Omental fat pad (tissue), 4 donors: ENCODE results near the gene TKTL1. TPM values are rescaled to one million over a fixed set of nuclear protein-coding genes. Genes with fewer than 3 reads are reported as not detected.

Source experiments
- ATAC-seq: fragments of 150-250 bp; one replicate; pipeline ENCODE4 v1.9.1; 2016; ENCODE audit warnings: mild to moderate bottlenecking, moderate library complexity; ENCODE audit not compliant: low FRiP score
- DNase-seq: peaks from one replicate; pipeline ENCODE4 v3.0.0-alpha.2; 2019; ENCODE audit warnings: low spot score
- total RNA-seq, 4 donors: library from RNA; depleted of rRNA; stranded (reverse); fragments of >200 nt; gene quantifications; one replicate each; pipeline ENCODE4 v1.1.0, GENCODE V29; 2016
- TF ChIP-seq, protein P1 (sequence below), 3 donors: fragments of 450-650 bp; IDR thresholded peaks; one replicate each; pipeline ENCODE4 v1.5.1; 2016 to 2017; ENCODE audit warnings: antibody characterized with exemption in 3 of 3, mild to moderate bottlenecking in 3 of 3, moderate library complexity in 2 of 3

The TKTL1 gene
- total RNA-seq, 4 donors from 2014 or later = 0.38 to 0.48 TPM; not detected in 2

DNA sequence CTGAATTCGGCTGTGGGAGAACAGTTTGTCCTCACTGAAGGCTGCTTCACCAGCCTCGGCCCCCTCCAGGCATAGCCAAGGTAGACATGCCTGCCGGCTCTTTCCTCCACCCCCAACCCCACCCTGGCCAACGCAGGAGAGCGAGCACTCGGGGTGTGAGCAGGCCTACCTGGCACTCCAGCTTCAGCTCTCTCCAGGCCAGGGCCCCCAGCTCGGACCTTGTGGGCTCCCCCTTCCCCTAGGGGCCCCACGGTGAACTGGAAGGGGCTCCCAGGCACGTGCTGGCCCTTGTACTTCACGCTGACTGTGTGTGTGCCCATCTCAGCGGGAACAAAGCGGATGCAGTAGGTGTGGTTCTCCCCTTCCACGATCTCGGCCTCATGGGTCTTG is 56.4 kb downstream of the TKTL1 start:
- DNase-seq (no peak), ATAC-seq (no peak)
- TF ChIP-seq, protein P1, sequence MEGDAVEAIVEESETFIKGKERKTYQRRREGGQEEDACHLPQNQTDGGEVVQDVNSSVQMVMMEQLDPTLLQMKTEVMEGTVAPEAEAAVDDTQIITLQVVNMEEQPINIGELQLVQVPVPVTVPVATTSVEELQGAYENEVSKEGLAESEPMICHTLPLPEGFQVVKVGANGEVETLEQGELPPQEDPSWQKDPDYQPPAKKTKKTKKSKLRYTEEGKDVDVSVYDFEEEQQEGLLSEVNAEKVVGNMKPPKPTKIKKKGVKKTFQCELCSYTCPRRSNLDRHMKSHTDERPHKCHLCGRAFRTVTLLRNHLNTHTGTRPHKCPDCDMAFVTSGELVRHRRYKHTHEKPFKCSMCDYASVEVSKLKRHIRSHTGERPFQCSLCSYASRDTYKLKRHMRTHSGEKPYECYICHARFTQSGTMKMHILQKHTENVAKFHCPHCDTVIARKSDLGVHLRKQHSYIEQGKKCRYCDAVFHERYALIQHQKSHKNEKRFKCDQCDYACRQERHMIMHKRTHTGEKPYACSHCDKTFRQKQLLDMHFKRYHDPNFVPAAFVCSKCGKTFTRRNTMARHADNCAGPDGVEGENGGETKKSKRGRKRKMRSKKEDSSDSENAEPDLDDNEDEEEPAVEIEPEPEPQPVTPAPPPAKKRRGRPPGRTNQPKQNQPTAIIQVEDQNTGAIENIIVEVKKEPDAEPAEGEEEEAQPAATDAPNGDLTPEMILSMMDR (IDR thresholded peaks at IDR 0.05) = no peak

DNA sequence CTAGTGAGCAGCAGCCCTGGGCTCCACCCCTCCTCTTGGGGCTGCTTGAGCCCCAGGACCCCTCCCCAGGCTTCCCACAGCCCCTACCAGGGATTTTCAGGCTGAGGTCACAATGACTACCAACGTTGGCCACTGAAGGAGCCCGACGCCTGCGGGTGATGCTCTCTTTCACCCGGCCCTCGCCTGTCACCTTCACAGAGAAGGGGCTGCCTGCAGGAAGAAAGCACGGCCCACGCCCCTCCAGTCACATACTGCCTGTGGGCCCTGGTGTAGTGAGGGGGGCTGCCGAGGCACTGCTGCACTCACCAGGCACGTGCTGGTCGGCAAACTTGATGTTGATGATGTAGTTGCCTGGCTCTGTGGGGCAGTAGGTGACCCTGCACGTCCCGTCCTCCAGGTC is 56.9 kb downstream of the TKTL1 start:
- no peak for ATAC-seq
- no peak for DNase-seq
- TF ChIP-seq, protein P1 (IDR thresholded peaks at IDR 0.05) = no peak

DNA sequence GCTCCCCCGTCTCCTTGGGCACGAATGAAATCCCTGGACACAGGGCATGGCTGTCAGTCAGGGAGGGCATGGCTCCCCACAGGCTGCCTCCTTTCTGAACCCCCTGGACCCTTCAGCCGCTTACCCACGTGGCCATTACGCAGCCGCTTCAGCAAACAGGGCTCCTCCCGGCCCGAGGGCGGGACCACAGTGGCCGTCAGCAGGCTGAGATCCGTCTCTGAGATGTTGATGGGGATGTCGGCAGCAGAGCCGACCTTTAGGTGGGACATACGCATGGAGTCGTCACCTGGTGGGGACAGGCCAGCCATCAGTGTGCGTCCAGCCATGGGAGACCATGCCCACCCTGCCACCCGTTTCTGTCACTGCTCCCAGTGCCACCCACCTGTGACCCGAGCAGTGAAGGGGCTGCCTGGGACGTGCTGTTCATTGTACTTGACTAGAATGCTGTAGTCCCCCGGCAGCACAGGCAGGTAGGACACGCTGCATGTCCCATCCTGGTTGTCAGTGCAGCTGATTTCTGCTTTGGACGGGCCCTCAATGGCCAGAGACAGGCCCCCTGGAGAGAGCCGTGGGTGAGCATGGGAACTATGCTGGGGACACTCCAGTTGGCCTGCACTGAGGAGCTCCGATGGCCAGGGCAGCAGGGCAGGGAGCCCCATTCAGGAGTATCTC is 57.7 kb downstream of the TKTL1 start:
- DNase-seq (no peak), ATAC-seq (no peak)
- TF ChIP-seq, protein P1 (IDR thresholded peaks at IDR 0.05) = no peak

DNA sequence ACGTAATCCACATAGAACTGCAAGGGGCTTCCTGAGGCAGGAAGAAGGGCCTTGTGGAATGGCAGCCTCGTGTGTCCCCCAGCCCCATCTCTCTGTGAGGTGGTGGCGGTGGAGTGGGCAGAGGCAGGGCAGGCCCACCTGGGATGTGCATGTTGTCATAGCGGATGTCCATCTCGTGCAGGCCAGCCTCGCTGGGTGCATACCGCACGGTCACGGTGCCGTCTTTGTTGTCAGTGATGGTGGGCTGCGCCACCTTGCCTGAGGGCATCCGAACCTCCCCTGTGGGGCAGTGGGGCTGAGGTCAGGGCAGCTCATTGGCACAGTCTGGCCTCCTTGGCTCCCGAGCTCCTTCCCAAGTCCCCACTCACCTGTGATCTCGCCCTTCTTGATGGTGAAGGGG is 58.4 kb downstream of the TKTL1 start:
- ATAC-seq = no peak
- TF ChIP-seq, protein P1 (IDR thresholded peaks at IDR 0.05) = no peak
- DNase-seq = no peak

DNA sequence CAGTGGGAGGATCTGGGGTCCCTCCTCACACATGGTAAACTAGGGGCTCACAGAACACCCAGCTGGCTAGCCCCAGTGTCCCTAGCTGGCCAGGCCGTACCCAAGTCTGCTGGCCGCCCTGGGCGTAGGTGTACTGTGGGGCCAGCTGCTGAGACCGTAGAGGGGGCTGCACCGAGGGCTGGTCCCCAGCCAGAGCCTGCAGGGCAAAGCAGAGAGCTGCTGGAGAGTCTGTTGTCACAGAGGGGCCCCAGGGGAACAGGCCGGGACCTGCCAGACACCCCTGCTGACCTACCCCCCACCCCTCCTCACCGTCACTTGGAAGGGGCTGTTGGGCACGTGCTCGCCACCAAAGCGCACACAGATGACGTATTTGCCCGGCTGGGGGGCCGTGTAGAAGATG is 58.9 kb downstream of the TKTL1 start:
- TF ChIP-seq, protein P1 (IDR thresholded peaks at IDR 0.05) = no peak
- ATAC-seq (no peak), DNase-seq (no peak)

DNA sequence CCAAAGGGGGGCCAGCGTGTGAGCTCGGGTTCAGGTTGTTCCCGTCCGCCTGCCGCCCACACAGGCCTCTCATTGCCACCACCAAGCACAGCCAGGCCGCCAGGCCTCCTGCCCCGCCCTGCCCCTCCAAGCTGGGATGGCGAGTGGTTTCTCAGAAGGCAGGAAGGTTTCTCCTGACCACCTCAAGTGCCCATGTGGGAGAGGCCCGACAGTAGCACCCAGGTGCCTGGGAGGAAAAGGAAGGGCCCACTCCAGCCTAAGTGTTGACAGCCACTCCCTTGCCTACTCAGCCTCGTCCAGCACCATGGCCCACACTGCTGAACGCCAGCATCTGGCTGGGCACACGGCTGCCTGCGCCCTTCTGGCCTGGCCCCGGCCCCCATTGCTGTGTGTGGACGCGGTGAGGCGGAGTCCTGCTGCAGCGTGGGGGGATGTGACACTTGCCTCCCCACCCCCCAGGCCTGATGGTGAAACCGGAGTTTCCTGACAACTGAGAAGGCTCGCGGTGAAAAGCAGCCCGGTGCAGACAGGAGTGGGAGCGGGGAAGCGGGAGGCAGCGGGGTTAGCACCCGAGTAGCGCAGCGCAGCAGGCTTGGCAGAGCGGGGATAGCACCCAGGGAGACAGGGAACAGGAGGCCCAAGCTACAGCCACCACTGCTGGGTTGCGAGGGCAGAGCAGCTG is 59.6 kb downstream of the TKTL1 start:
- TF ChIP-seq, protein P1 (IDR thresholded peaks at IDR 0.05) = no peak
- DNase-seq = no peak
- no peak for ATAC-seq

DNA sequence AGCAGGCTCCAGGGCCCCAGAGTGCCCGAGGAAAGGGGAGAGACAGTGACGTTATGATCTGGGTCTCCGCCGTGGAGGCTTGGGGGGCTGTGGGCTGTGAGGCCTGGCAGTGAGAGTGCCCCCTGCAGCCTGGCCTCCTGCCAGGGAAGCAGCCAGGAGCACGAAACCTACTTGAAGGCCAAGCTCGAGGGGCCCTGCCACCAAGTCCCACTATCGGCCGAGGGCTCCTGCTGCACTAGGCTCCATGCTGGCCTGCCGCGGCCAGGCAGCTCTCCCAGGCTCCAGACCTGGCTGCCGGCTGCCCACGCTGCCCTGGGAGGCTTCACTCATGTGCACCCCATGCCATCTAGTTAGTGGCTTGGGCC is 60.2 kb downstream of the TKTL1 start:
- ATAC-seq (no peak), DNase-seq (no peak)
- TF ChIP-seq, protein P1 (IDR thresholded peaks at IDR 0.05) = no peak
